DOHH2 (cell line): Measurements from ENCODE around the gene WDR73.

Source experiments
- H3F3A ChIP-seq: fragments of 200-600 bp; sonication (generic), shearing (Covaris generic); 2 replicates; pipeline ENCODE4 v1.6.0; 2016; ENCODE audit warnings: antibody characterized with exemption, mild to moderate bottlenecking; ENCODE audit not compliant: control insufficient read depth, insufficient read depth
- H3K27ac ChIP-seq: fragments of 200-600 bp; sonication (generic); 2 replicates; pipeline ENCODE4 v1.5.1; 2014; ENCODE audit warnings: low read depth, mild to moderate bottlenecking, low read length, moderate library complexity
- H3K27me3 ChIP-seq: fragments of 200-600 bp; sonication (generic); 2 replicates; pipeline ENCODE4 v1.6.1; 2014; ENCODE audit warnings: mild to moderate bottlenecking, low read length, mixed read lengths; ENCODE audit not compliant: control insufficient read depth
- H3K36me3 ChIP-seq: fragments of 200-600 bp; sonication (generic); 2 replicates; pipeline ENCODE4 v1.6.1; 2014; ENCODE audit warnings: mild to moderate bottlenecking, low read length, moderate library complexity, mixed read lengths; ENCODE audit not compliant: control insufficient read depth
- H3K4me1 ChIP-seq: fragments of 200-600 bp; sonication (generic); 2 replicates; pipeline ENCODE4 v1.6.1; 2014; ENCODE audit warnings: mild to moderate bottlenecking, low read length, mixed read lengths; ENCODE audit not compliant: control insufficient read depth
- H3K4me2 ChIP-seq: fragments of 200-600 bp; sonication (generic); 2 replicates; pipeline ENCODE4 v1.6.0; 2014; ENCODE audit warnings: mild to moderate bottlenecking, low read length, moderate library complexity
- H3K4me3 ChIP-seq: fragments of 200-600 bp; sonication (generic); 2 replicates; pipeline ENCODE4 v1.5.1; 2014; ENCODE audit warnings: mild to moderate bottlenecking, low read length, mixed read lengths
- H3K79me2 ChIP-seq: fragments of 200-600 bp; sonication (generic); 2 replicates; pipeline ENCODE4 v1.6.1; 2014; ENCODE audit warnings: mild to moderate bottlenecking, low read length, mixed read lengths; ENCODE audit not compliant: control insufficient read depth
- H3K9me2 ChIP-seq: fragments of 200-600 bp; sonication (generic); replicated peaks from 2 replicates; pipeline ENCODE4 v1.6.1; 2014; ENCODE audit warnings: mild to moderate bottlenecking, low read length, mixed read lengths; ENCODE audit not compliant: control insufficient read depth
- H3K9me3 ChIP-seq: fragments of 200-600 bp; sonication (generic); 2 replicates; pipeline ENCODE4 v1.6.1; 2014; ENCODE audit warnings: antibody characterized with exemption, low read length, mixed read lengths; ENCODE audit not compliant: control insufficient read depth, insufficient read depth
- H4K20me1 ChIP-seq: fragments of 200-600 bp; sonication (generic); 2 replicates; pipeline ENCODE4 v1.6.0; 2014; ENCODE audit warnings: low read depth, mild to moderate bottlenecking, antibody characterized with exemption, low read length, moderate library complexity; ENCODE audit not compliant: control insufficient read depth, insufficient read depth
- EZH2phosphoT487 ChIP-seq: fragments of 200-600 bp; sonication (generic); IDR thresholded peaks from 2 replicates; pipeline ENCODE4 v1.6.1; 2017; ENCODE audit warnings: borderline replicate concordance, mild to moderate bottlenecking, antibody characterized with exemption, low read length, moderate library complexity, mixed read lengths
- TF ChIP-seq, protein P1 (sequence below): fragments of 200-600 bp; sonication (generic); IDR thresholded peaks from one replicate; pipeline ENCODE4 v1.5.1; 2014; ENCODE audit warnings: antibody characterized with exemption, mild to moderate bottlenecking, low read depth, low read length; ENCODE audit not compliant: poor library complexity, severe bottlenecking

Gene WDR73

DNA sequence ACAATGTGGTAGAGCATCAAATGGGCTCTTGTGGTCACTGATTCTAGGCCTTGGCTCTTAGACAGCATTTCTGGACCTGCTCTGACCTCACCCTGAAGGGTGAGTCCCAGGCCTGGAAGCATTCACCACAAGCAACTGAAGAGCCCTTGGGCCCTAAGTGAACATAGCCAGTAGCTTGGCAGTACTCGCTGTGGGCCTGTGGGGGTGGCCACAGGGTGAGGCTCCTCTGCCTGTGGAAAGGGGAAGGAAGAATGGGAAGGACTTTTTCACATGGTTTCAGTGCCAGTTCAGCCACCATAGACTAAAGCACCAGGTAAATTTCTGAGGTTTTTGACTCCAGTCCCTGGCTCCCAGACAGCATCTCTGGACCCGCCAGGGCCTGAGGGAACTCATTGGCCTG lies 58.4 kb downstream of the WDR73 start:
- H3K36me3 ChIP-seq, result no peaks in the 10 kb centered on the region
- H3K27ac ChIP-seq, result no peak overlapping the region
- TF ChIP-seq, protein P1, sequence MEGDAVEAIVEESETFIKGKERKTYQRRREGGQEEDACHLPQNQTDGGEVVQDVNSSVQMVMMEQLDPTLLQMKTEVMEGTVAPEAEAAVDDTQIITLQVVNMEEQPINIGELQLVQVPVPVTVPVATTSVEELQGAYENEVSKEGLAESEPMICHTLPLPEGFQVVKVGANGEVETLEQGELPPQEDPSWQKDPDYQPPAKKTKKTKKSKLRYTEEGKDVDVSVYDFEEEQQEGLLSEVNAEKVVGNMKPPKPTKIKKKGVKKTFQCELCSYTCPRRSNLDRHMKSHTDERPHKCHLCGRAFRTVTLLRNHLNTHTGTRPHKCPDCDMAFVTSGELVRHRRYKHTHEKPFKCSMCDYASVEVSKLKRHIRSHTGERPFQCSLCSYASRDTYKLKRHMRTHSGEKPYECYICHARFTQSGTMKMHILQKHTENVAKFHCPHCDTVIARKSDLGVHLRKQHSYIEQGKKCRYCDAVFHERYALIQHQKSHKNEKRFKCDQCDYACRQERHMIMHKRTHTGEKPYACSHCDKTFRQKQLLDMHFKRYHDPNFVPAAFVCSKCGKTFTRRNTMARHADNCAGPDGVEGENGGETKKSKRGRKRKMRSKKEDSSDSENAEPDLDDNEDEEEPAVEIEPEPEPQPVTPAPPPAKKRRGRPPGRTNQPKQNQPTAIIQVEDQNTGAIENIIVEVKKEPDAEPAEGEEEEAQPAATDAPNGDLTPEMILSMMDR, result no peak
- no peak for TF ChIP-seq EZH2phosphoT487
- no peaks in the 10 kb centered on the region for H3K9me2 ChIP-seq
- H3F3A ChIP-seq, result 0 out of 2 replicates have a peak, but pooled peaks cover 2% of the 10 kb centered on the region
- H3K4me1 ChIP-seq, result peaks cover 28% of the 10 kb centered on the region
- H3K79me2 ChIP-seq, result no peaks in the 10 kb centered on the region
- no peak overlapping the region for H3K4me3 ChIP-seq
- no peaks in the 10 kb centered on the region for H3K9me3 ChIP-seq
- H3K27me3 ChIP-seq, result peaks cover 4% of the 10 kb centered on the region; the same call in 1 of the 2 replicates
- no peak overlapping the region for H3K4me2 ChIP-seq
- H4K20me1 ChIP-seq, result no peaks in the 10 kb centered on the region

- no peak for TF ChIP-seq EZH2phosphoT487
- TF ChIP-seq, protein P1, result no peak
- Histone ChIP-seq H3K27ac (no peak overlapping the region), H3K79me2 (no peaks in the 10 kb centered on the region), H3F3A (0 out of 2 replicates have a peak, but pooled peaks cover 2% of the 10 kb centered on the region), H3K4me3 (no peak overlapping the region), H3K9me2 (no peaks in the 10 kb centered on the region), H3K36me3 (no peaks in the 10 kb centered on the region), H4K20me1 (no peaks in the 10 kb centered on the region), H3K4me1 (peaks cover 21% of the 10 kb centered on the region), H3K27me3 (peaks cover 4% of the 10 kb centered on the region; the same call in 1 of the 2 replicates), H3K9me3 (no peaks in the 10 kb centered on the region), H3K4me2 (no peak overlapping the region)
These were observed 59.3 kb downstream of the WDR73 start for GRCh38 chr15:84594617-84595290.

DNA sequence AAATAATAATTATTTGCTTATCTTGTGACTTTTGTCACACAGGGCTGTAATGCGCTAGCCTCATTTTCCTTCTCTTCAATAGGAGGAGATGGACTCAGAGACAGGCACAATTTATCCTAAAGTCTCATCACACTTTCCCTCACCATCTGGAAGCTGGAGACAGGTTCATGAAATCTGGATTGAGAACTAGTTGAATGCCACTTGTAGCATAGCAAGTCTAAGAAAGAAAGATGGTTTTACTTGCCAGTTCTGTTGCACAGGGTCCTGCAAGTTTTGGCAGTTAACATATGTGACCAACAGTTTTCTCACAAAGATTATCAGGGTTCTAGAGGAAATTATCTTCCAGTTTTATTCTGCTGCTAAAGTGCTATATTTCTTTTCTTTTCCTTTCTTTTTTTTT lies 62.3 kb downstream of the WDR73 start:
- Histone ChIP-seq H3K4me3 (no peak overlapping the region), H3K79me2 (no peaks in the 10 kb centered on the region), H3F3A (no peaks in the 10 kb centered on the region), H3K4me1 (peaks cover 7% of the 10 kb centered on the region), H4K20me1 (no peaks in the 10 kb centered on the region), H3K9me2 (no peaks in the 10 kb centered on the region), H3K27ac (no peak overlapping the region), H3K9me3 (no peaks in the 10 kb centered on the region), H3K36me3 (no peaks in the 10 kb centered on the region), H3K4me2 (no peak overlapping the region), H3K27me3 (peaks cover 10% of the 10 kb centered on the region; the same call in 1 of the 2 replicates)
- TF ChIP-seq EZH2phosphoT487, result no peak
- TF ChIP-seq, protein P1, result no peak
